Measurements from ENCODE around the gene RUBCNL. TPM values are rescaled to one million over a fixed set of nuclear protein-coding genes. Genes with fewer than 3 reads are reported as not detected.
A peak's percentile ranks its signal among the peaks of the same experiment; 100 is the strongest.
"Not testable (repeated sequence)": the region's sequence is repeated elsewhere in the genome, so short reads cannot be mapped to it uniquely, and the experiment has no call there.

Gene RUBCNL
- total RNA-seq, result 10 to 100 TPM in 1 of 4 donors, 1 to 10 TPM in 3; 4.0 to 21.9 (median 6.8) TPM

GRCh38 chr13:46387064-46387851 lies at the start of gene RUBCNL:
RUBCNL (minus strand) TSS chr13:46387252; CDS start chr13:46372475, 14,777 bp downstream.
- no peak for TF ChIP-seq CTCF (IDR thresholded peaks at IDR 0.05)
- no peak for DNase-seq (ENCODE audit: low spot score)
- ATAC-seq (ENCODE audit: low FRiP score), result peak; percentile 38

- not testable (repeated sequence) for DNase-seq (ENCODE audit: low spot score); ATAC-seq (ENCODE audit: low FRiP score)
These were observed 42.5 kb upstream of the RUBCNL start for GRCh38 chr13:46429558-46429957.

GRCh38 chr13:46405457-46405856 lies 18.4 kb upstream of the RUBCNL start:
- TF ChIP-seq CTCF (IDR thresholded peaks at IDR 0.05), result no peak
- ATAC-seq (ENCODE audit: low FRiP score), result no peak
- DNase-seq (ENCODE audit: low spot score), result no peak

GRCh38 chr13:46404733-46405100 lies 17.7 kb upstream of the RUBCNL start:
- TF ChIP-seq CTCF (IDR thresholded peaks at IDR 0.05), result no peak
- ATAC-seq (ENCODE audit: low FRiP score) (no peak), DNase-seq (ENCODE audit: low spot score) (no peak)

GRCh38 chr13:46403851-46404732 lies 17.0 kb upstream of the RUBCNL start:
- no peak for TF ChIP-seq CTCF (IDR thresholded peaks at IDR 0.05)
- no peak for DNase-seq (ENCODE audit: low spot score)
- ATAC-seq (ENCODE audit: low FRiP score), result no peak

- no peak for ATAC-seq (ENCODE audit: low FRiP score)
- no peak for DNase-seq (ENCODE audit: low spot score)
- TF ChIP-seq CTCF (IDR thresholded peaks at IDR 0.05), result no peak
These were observed 15.1 kb upstream of the RUBCNL start for GRCh38 chr13:46402178-46402577.

GRCh38 chr13:46401432-46401831 lies 14.4 kb upstream of the RUBCNL start:
- no peak for TF ChIP-seq CTCF (IDR thresholded peaks at IDR 0.05)
- no peak for DNase-seq (ENCODE audit: low spot score)
- ATAC-seq (ENCODE audit: low FRiP score), result no peak

Data from omental fat pad (tissue), 4 donors.